Caco-2 (cell line): Measurements from ENCODE around the gene SHOC2. TPM values are rescaled to one million over a fixed set of nuclear protein-coding genes. Genes with fewer than 3 reads are reported as not detected.

Experiments
- BruUV-seq: library from RNA; stranded (reverse); fragments of 400-500 nt; replicated peaks from 2 replicates; lab custom pipeline; 2021; lab: Mats Ljungman, UMichigan
- CTCF ChIA-PET: fragments of 300-600 bp; sonication (Branson Sonifier 250); formaldehyde crosslinking; loops from one replicate; lab custom pipeline; 2022; ENCODE audit warnings: antibody characterized with exemption; lab: Charles Lee
- POLR2A ChIA-PET: fragments of 300-600 bp; sonication (Branson Sonifier 250); formaldehyde crosslinking; loops from one replicate; lab custom pipeline; 2022; ENCODE audit warnings: antibody characterized with exemption; lab: Charles Lee
- DNase-seq, 2 experiments: peaks; one replicate each; pipeline versions ENCODE4 v3.0.0 to v3.0.0-alpha.2; 2020 to 2022
- H3K27me3 ChIP-seq: replicated peaks from 2 replicates; pipeline ENCODE4 v1.6.0; 2011; ENCODE audit warnings: low read length; ENCODE audit not compliant: control insufficient read depth, insufficient read depth
- H3K36me3 ChIP-seq: 2 replicates; pipeline ENCODE4 v1.5.1; 2011; ENCODE audit warnings: low read length; ENCODE audit not compliant: control insufficient read depth, insufficient read depth
- H3K4me1 ChIP-seq: fragments of 250-450 bp; sonication (Bioruptor Pico); 2 replicates; pipeline ENCODE4 v1.5.1; 2020; ENCODE audit warnings: mild to moderate bottlenecking
- H3K4me3 ChIP-seq: 2 replicates; pipeline ENCODE4 v1.5.1; 2011; ENCODE audit warnings: low read depth, mild to moderate bottlenecking, control low read depth, low read length
- H3K9me3 ChIP-seq: fragments of 250-450 bp; sonication (Bioruptor Pico); 2 replicates; pipeline ENCODE4 v1.5.1; 2020; ENCODE audit warnings: mild to moderate bottlenecking, moderate library complexity
- H3K27ac Mint-ChIP-seq: one replicate; pipeline ENCODE4 v1.8.0; 2022; ENCODE audit warnings: mixed read lengths; ENCODE audit not compliant: unreplicated experiment
- H3K27me3 Mint-ChIP-seq: one replicate; pipeline ENCODE4 v1.8.0; 2022; ENCODE audit warnings: mixed read lengths; ENCODE audit not compliant: insufficient read depth, unreplicated experiment
- H3K36me3 Mint-ChIP-seq: one replicate; pipeline ENCODE4 v1.8.0; 2022; ENCODE audit warnings: mild to moderate bottlenecking, mixed read lengths; ENCODE audit not compliant: insufficient read depth, unreplicated experiment
- H3K4me1 Mint-ChIP-seq: one replicate; pipeline ENCODE4 v1.8.0; 2022; ENCODE audit warnings: low read depth, mixed read lengths; ENCODE audit not compliant: unreplicated experiment
- H3K4me3 Mint-ChIP-seq: one replicate; pipeline ENCODE4 v1.8.0; 2022; ENCODE audit warnings: mild to moderate bottlenecking, moderate library complexity, mixed read lengths; ENCODE audit not compliant: unreplicated experiment
- H3K9me3 Mint-ChIP-seq: one replicate; pipeline ENCODE4 v1.8.0; 2022; ENCODE audit warnings: mixed read lengths; ENCODE audit not compliant: unreplicated experiment
- CTCF ChIP-seq, 2 experiments: fragments of 200-600 bp in 1 of 2; IDR thresholded peaks; 1 replicate in 1 of 2; 2 replicates in 1 of 2; pipeline versions ENCODE4 v1.5.1 to v1.8.0; 2011 to 2022; ENCODE audit warnings: antibody characterized with exemption in 1 of 2, control low read depth in 1 of 2, inconsistent platforms in 1 of 2, low read depth in 1 of 2, low read length in 1 of 2, mild to moderate bottlenecking in 1 of 2, moderate library complexity in 1 of 2; ENCODE audit not compliant: insufficient read depth in 1 of 2, severe bottlenecking in 1 of 2, unreplicated experiment in 1 of 2
- intact Hi-C: fragments of 100-400 bp; cut with micrococcal nuclease; formaldehyde crosslinking; loops from one replicate; pipeline ENCODE4 v1.10.0; 2022; ENCODE audit not compliant: unreplicated experiment
- total RNA-seq: library from RNA; stranded (reverse); gene quantifications from 2 replicates; pipeline ENCODE4 v1.2.3, GENCODE V29; 2022

SHOC2 gene
- total RNA-seq, 1 experiment from 2014 or later, result 38.5 TPM

DNA sequence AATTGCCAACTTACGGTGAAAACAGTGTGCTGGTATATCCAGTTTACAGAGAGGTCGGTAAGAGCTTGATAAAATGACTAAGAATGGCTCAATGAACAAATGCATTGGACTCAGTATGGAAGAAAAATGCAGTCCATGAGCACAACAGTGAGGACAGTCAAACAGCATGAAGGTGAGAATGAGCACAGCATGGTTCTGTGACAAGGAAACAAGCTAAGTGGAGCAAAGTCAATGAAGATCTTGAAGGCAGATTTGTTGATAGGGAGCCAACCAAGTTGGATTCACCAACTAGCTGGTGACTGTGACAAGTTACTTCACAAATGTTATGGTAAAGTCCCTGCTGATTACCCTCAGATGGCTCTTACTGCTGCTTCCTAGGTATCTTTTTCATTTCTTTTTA lies 75.9 kb downstream of the SHOC2 start:
- no TSS peak for BruUV-seq
- TF ChIP-seq CTCF (IDR thresholded peaks at IDR 0.05; ENCODE audit: insufficient read depth in 1 of 2, low read depth in 1 of 2, low read length in 1 of 2, severe bottlenecking in 1 of 2, unreplicated experiment in 1 of 2), result no peak
- intact Hi-C loops, result no loop called here
- H3K4me3 Mint-ChIP-seq, result no peak overlapping the region
- ChIA-PET CTCF (no interaction called here), POLR2A (no interaction called here)
- H3K27ac Mint-ChIP-seq, result no peak overlapping the region
- H3K4me1 ChIP-seq, result no peaks in the 10 kb centered on the region
- H3K4me1 Mint-ChIP-seq, result no peaks in the 10 kb centered on the region
- no peaks in the 10 kb centered on the region for H3K9me3 Mint-ChIP-seq
- H3K36me3 ChIP-seq, result no peaks in the 10 kb centered on the region
- no peaks in the 10 kb centered on the region for H3K27me3 ChIP-seq
- H3K36me3 Mint-ChIP-seq, result peaks cover 9% of the 10 kb centered on the region
- H3K9me3 ChIP-seq, result no peaks in the 10 kb centered on the region
- H3K4me3 ChIP-seq, result no peak overlapping the region
- DNase-seq, result no peak
- no peaks in the 10 kb centered on the region for H3K27me3 Mint-ChIP-seq

GRCh38 chr10:110996256-110996655 lies 76.9 kb downstream of the SHOC2 start:
- Histone ChIP-seq H3K4me1 (no peaks in the 10 kb centered on the region), H3K27me3 (no peaks in the 10 kb centered on the region), H3K9me3 (no peaks in the 10 kb centered on the region), H3K36me3 (no peaks in the 10 kb centered on the region), H3K4me3 (no peak overlapping the region)
- Mint-ChIP-seq H3K4me1 (no peaks in the 10 kb centered on the region), H3K36me3 (peaks cover 14% of the 10 kb centered on the region), H3K27me3 (no peaks in the 10 kb centered on the region), H3K9me3 (no peaks in the 10 kb centered on the region), H3K27ac (no peak overlapping the region), H3K4me3 (no peak overlapping the region)
- intact Hi-C loops, result no loop called here
- CTCF ChIA-PET, result no interaction called here
- POLR2A ChIA-PET, result no interaction called here
- no TSS peak for BruUV-seq
- no peak for DNase-seq
- TF ChIP-seq CTCF (IDR thresholded peaks at IDR 0.05; ENCODE audit: insufficient read depth in 1 of 2, low read depth in 1 of 2, low read length in 1 of 2, severe bottlenecking in 1 of 2, unreplicated experiment in 1 of 2), result no peak

GRCh38 chr10:111004016-111004415 lies 84.6 kb downstream of the SHOC2 start:
- no peak overlapping the region for H3K4me3 Mint-ChIP-seq
- no peak for DNase-seq
- H3K4me1 Mint-ChIP-seq, result no peaks in the 10 kb centered on the region
- H3K9me3 Mint-ChIP-seq, result no peaks in the 10 kb centered on the region
- POLR2A ChIA-PET, result interaction anchor here (0.6 kb wide), 1 partner anchor 85 kb away, joined by 8 read pairs; the partner anchor contains the start of genes BBIP1 and SHOC2
- peaks cover 31% of the 10 kb centered on the region for H3K36me3 Mint-ChIP-seq
- H3K27ac Mint-ChIP-seq, result no peak overlapping the region
- Histone ChIP-seq H3K4me3 (no peak overlapping the region), H3K27me3 (no peaks in the 10 kb centered on the region), H3K36me3 (no peaks in the 10 kb centered on the region), H3K9me3 (no peaks in the 10 kb centered on the region), H3K4me1 (no peaks in the 10 kb centered on the region)
- no peak for TF ChIP-seq CTCF (IDR thresholded peaks at IDR 0.05; ENCODE audit: insufficient read depth in 1 of 2, low read depth in 1 of 2, low read length in 1 of 2, severe bottlenecking in 1 of 2, unreplicated experiment in 1 of 2)
- no peaks in the 10 kb centered on the region for H3K27me3 Mint-ChIP-seq
- intact Hi-C loops, result no loop called here
- CTCF ChIA-PET, result no interaction called here
- BruUV-seq, result no TSS peak
